IPS-18c (cell line): Measurements from ENCODE around the gene PLPP1.

ENCODE experiments used
- H3K4me3 ChIP-seq: 2 replicates; pipeline ENCODE4 v1.7.0; 2013; ENCODE audit warnings: low read depth, mild to moderate bottlenecking, low read length, moderate library complexity; ENCODE audit not compliant: insufficient read depth
- H3K9me3 ChIP-seq: one replicate; pipeline ENCODE4 v1.6.1; 2013; ENCODE audit warnings: mild to moderate bottlenecking, low read length, moderate library complexity; ENCODE audit not compliant: control insufficient read depth, insufficient read depth

The PLPP1 gene

GRCh38 chr5:55534436-55535198, at the start of gene PLPP1:
Gene PLPP1, minus strand, starts transcription at chr5:55534964. Its CDS starts 335 bp downstream, at chr5:55534629.
- peak within 1 kb of the TSS; percentile 98 for H3K4me3 ChIP-seq
- H3K9me3 ChIP-seq, result no peaks in the 10 kb centered on the region

- Histone ChIP-seq H3K4me3 (no peak overlapping the region), H3K9me3 (no peaks in the 10 kb centered on the region)
These were observed 48.8 kb upstream of the PLPP1 start for GRCh38 chr5:55583578-55583977.

- Histone ChIP-seq H3K9me3 (no peaks in the 10 kb centered on the region), H3K4me3 (no peak overlapping the region)
These were observed 47.5 kb upstream of the PLPP1 start for GRCh38 chr5:55582256-55582655.

GRCh38 chr5:55580042-55580441, 45.3 kb upstream of the PLPP1 start:
- no peak overlapping the region for H3K4me3 ChIP-seq

GRCh38 chr5:55578771-55579170, 44.0 kb upstream of the PLPP1 start:
- no peaks in the 10 kb centered on the region for H3K9me3 ChIP-seq
- H3K4me3 ChIP-seq, result no peak overlapping the region

More at GRCh38 chr5:55580042-55580441, 45.3 kb upstream of the PLPP1 start:
- no peaks in the 10 kb centered on the region for H3K9me3 ChIP-seq

- H3K4me3 ChIP-seq, result no peak overlapping the region
These were observed 42.7 kb upstream of the PLPP1 start for GRCh38 chr5:55577353-55578060.

GRCh38 chr5:55576661-55577060, 41.9 kb upstream of the PLPP1 start:
- H3K9me3 ChIP-seq, result no peaks in the 10 kb centered on the region
- H3K4me3 ChIP-seq, result no peak overlapping the region

More at GRCh38 chr5:55577353-55578060, 42.7 kb upstream of the PLPP1 start:
- no peaks in the 10 kb centered on the region for H3K9me3 ChIP-seq

- Histone ChIP-seq H3K9me3 (no peaks in the 10 kb centered on the region), H3K4me3 (no peak overlapping the region)
These were observed 41.2 kb upstream of the PLPP1 start for GRCh38 chr5:55575815-55576583.

GRCh38 chr5:55572600-55572999, 37.8 kb upstream of the PLPP1 start:
- H3K9me3 ChIP-seq, result no peaks in the 10 kb centered on the region

GRCh38 chr5:55572020-55572419, 37.3 kb upstream of the PLPP1 start:
- Histone ChIP-seq H3K4me3 (no peak overlapping the region), H3K9me3 (no peaks in the 10 kb centered on the region)

More at GRCh38 chr5:55572600-55572999, 37.8 kb upstream of the PLPP1 start:
- no peak overlapping the region for H3K4me3 ChIP-seq

- Histone ChIP-seq H3K9me3 (no peaks in the 10 kb centered on the region), H3K4me3 (no peak overlapping the region)
These were observed 35.8 kb upstream of the PLPP1 start for GRCh38 chr5:55570570-55570969.

GRCh38 chr5:55570026-55570425, 35.3 kb upstream of the PLPP1 start:
- no peak overlapping the region for H3K4me3 ChIP-seq
- no peaks in the 10 kb centered on the region for H3K9me3 ChIP-seq

GRCh38 chr5:55569513-55569865, 34.7 kb upstream of the PLPP1 start:
- Histone ChIP-seq H3K4me3 (no peak overlapping the region), H3K9me3 (no peaks in the 10 kb centered on the region)

- H3K4me3 ChIP-seq, result no peak overlapping the region
These were observed 34.1 kb upstream of the PLPP1 start for GRCh38 chr5:55568654-55569512.

GRCh38 chr5:55564721-55565120, 30.0 kb upstream of the PLPP1 start:
- H3K9me3 ChIP-seq, result no peaks in the 10 kb centered on the region
- H3K4me3 ChIP-seq, result no peak overlapping the region

More at GRCh38 chr5:55568654-55569512, 34.1 kb upstream of the PLPP1 start:
- no peaks in the 10 kb centered on the region for H3K9me3 ChIP-seq

GRCh38 chr5:55558484-55558883, 23.7 kb upstream of the PLPP1 start:
- Histone ChIP-seq H3K9me3 (no peaks in the 10 kb centered on the region), H3K4me3 (no peak overlapping the region)

GRCh38 chr5:55557123-55557522, 22.4 kb upstream of the PLPP1 start:
- no peaks in the 10 kb centered on the region for H3K9me3 ChIP-seq
- H3K4me3 ChIP-seq, result no peak overlapping the region
